ENCODE data around the gene IKBKE. TPM values are rescaled to one million over a fixed set of nuclear protein-coding genes. Genes with fewer than 3 reads are reported as not detected.

IKBKE gene
- total RNA-seq, 1 donor from 2014 or later: 7.6 TPM

DNA sequence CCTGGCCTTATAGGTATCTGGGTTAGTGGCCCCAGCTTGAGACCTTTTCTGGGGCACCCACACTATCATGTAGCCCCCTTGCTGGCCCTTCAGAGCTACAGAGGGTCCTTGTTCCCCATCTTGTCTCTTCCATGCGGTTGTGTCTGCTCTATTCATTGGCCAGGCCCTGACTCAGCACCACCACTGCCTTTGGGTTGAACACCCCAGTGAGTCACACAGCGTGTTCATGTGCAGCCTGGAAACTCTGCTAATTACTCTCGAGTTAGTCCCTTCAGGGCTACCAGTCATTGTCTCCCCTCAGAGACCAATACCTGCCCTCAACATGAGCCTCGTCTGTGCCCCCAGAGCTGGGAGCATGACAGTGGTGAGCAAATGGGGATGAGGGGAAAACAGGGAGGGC is 28.2 kb upstream of the IKBKE start:
- DNase-seq (ENCODE audit: low read depth, low spot score): no peak
- H3K27ac Mint-ChIP-seq (ENCODE audit: unreplicated experiment): no peak overlapping the region
- TF ChIP-seq, protein P1, sequence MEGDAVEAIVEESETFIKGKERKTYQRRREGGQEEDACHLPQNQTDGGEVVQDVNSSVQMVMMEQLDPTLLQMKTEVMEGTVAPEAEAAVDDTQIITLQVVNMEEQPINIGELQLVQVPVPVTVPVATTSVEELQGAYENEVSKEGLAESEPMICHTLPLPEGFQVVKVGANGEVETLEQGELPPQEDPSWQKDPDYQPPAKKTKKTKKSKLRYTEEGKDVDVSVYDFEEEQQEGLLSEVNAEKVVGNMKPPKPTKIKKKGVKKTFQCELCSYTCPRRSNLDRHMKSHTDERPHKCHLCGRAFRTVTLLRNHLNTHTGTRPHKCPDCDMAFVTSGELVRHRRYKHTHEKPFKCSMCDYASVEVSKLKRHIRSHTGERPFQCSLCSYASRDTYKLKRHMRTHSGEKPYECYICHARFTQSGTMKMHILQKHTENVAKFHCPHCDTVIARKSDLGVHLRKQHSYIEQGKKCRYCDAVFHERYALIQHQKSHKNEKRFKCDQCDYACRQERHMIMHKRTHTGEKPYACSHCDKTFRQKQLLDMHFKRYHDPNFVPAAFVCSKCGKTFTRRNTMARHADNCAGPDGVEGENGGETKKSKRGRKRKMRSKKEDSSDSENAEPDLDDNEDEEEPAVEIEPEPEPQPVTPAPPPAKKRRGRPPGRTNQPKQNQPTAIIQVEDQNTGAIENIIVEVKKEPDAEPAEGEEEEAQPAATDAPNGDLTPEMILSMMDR (conservative IDR thresholded peaks at IDR 0.05): no peak
- H3K4me3 Mint-ChIP-seq: no peak overlapping the region
- H3K9me3 Mint-ChIP-seq: no peaks in the 10 kb centered on the region
- no peaks in the 10 kb centered on the region for H3K4me1 Mint-ChIP-seq
- no peaks in the 10 kb centered on the region for H3K27me3 Mint-ChIP-seq (ENCODE audit: low read depth)
- H3K36me3 Mint-ChIP-seq (ENCODE audit: low read depth): peaks cover 31% of the 10 kb centered on the region

DNA sequence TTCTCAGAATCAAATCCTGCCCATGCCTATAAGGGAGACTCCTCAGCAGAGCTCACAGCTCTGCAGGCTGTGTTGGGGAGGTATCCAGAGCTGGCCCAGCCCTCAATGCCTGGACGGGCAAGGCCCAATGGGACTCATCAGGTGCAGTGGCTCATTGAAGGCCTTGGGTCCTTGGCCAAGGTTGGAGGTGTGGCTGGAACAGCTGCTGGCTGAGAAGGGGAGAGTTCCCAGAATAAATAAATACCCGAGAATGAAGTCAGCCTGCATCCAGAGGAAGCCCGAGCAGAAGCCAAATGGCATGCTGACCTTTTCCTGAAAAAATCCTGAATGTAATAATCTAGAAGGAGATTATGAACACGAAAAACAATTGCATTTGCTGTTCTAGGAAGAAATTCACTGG is 25.2 kb upstream of the IKBKE start:
- peaks cover 4% of the 10 kb centered on the region for H3K4me1 Mint-ChIP-seq
- no peak overlapping the region for H3K4me3 Mint-ChIP-seq
- H3K27ac Mint-ChIP-seq (ENCODE audit: unreplicated experiment): no peak overlapping the region
- no peaks in the 10 kb centered on the region for H3K27me3 Mint-ChIP-seq (ENCODE audit: low read depth)
- TF ChIP-seq, protein P1 (conservative IDR thresholded peaks at IDR 0.05): no peak
- no peaks in the 10 kb centered on the region for H3K9me3 Mint-ChIP-seq
- DNase-seq (ENCODE audit: low read depth, low spot score): no peak
- H3K36me3 Mint-ChIP-seq (ENCODE audit: low read depth): peaks cover 36% of the 10 kb centered on the region

DNA sequence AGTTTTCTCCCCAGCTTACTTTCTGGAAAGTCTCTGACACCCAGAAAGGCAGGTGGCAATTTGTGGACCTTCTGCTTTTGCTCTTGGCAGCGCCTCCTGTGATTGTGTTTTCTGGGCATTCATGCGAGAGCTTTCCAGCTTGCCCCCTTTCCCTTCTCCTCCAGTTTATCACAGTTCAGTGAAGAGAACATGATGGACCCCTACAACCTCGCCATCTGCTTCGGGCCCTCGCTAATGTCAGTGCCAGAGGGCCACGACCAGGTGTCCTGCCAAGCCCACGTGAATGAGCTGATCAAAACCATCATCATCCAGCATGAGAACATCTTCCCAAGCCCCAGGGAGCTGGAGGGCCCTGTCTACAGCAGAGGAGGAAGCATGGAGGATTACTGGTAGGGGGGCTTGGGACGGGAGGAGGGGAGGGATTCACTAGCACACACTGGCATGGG is 24.3 kb upstream of the IKBKE start:
- no peak overlapping the region for H3K27ac Mint-ChIP-seq (ENCODE audit: unreplicated experiment)

DNA sequence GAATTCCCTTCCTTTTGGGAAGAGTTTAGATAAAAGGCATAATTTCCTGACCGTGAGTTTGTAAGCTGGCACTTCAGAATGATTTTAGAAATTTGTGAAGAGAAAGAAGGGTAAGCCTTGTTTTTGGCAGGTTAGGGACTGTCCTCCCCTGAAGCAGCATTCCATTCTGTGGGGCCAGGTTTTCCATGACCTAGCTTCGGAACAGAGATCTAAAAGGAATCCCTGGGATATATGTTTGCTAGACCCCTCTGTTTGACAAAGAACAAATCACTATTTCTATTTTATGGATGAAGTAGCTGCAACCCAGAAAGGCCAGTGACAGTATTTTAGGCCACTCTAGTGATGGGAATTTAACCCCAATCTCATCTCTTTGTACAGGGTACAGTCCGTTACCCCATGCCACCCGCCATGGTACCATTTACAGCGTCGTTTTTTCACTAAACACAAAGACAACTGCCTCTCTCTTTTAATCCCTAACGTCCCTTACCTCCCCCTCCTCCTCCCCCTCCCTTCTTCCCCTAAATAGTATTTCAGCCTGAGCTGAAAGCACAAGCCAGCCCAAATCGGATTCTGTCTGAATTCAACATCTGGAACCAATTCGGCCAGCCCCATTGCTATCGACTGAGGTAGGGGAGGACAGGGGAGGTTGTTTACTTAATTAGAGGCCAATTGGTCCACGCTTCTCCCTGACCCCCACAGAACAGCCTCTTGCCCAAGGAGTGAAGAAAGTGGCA is 23.4 kb upstream of the IKBKE start:
- no peaks in the 10 kb centered on the region for H3K9me3 Mint-ChIP-seq
- peaks cover 4% of the 10 kb centered on the region for H3K4me1 Mint-ChIP-seq
- no peaks in the 10 kb centered on the region for H3K27me3 Mint-ChIP-seq (ENCODE audit: low read depth)
- no peak overlapping the region for H3K4me3 Mint-ChIP-seq
- TF ChIP-seq, protein P1 (conservative IDR thresholded peaks at IDR 0.05): no peak
- H3K27ac Mint-ChIP-seq (ENCODE audit: unreplicated experiment): no peak overlapping the region
- DNase-seq (ENCODE audit: low read depth, low spot score): no peak
- H3K36me3 Mint-ChIP-seq (ENCODE audit: low read depth): peaks cover 32% of the 10 kb centered on the region

More for the DNA sequence above, 24.3 kb upstream of the IKBKE start:
- Mint-ChIP-seq H3K9me3 (no peaks in the 10 kb centered on the region), H3K4me1 (peaks cover 4% of the 10 kb centered on the region), H3K4me3 (no peak overlapping the region), H3K36me3 (ENCODE audit: low read depth) (peaks cover 32% of the 10 kb centered on the region), H3K27me3 (ENCODE audit: low read depth) (no peaks in the 10 kb centered on the region)
- TF ChIP-seq, protein P1 (conservative IDR thresholded peaks at IDR 0.05): no peak
- no peak for DNase-seq (ENCODE audit: low read depth, low spot score)

DNA sequence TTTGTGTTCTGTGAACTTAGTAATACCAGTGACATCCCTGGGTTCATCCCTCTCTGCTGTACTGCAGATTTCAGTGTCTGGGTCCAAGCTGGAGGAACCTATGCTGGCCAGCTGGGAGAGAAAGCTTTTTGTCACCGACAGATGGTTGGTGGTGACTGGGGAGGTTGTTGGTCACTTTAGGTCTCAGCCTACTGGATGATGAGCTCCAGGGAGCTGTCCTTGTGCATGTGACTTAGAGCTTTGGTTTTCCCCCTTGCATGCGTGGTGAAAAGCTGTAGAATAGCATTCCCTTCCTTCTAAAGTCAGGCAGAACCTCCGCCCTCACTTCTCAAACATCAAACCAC is 22.9 kb upstream of the IKBKE start:
- TF ChIP-seq, protein P1 (conservative IDR thresholded peaks at IDR 0.05): no peak
- no peak overlapping the region for H3K4me3 Mint-ChIP-seq
- no peaks in the 10 kb centered on the region for H3K27me3 Mint-ChIP-seq (ENCODE audit: low read depth)
- no peak overlapping the region for H3K27ac Mint-ChIP-seq (ENCODE audit: unreplicated experiment)
- H3K4me1 Mint-ChIP-seq: peaks cover 4% of the 10 kb centered on the region
- H3K36me3 Mint-ChIP-seq (ENCODE audit: low read depth): peaks cover 33% of the 10 kb centered on the region
- no peak for DNase-seq (ENCODE audit: low read depth, low spot score)
- no peaks in the 10 kb centered on the region for H3K9me3 Mint-ChIP-seq
